WTC11 (cell line): ENCODE data around the gene PEX16.

Experiments used
- ATF2 ChIP-seq: sonication (generic); formaldehyde crosslinking; IDR thresholded peaks from 2 replicates; pipeline ENCODE4 v1.8.1; 2022; ENCODE audit warnings: low read depth, missing genetic modification reagents, borderline replicate concordance
- CBFB ChIP-seq: sonication (generic); formaldehyde crosslinking; IDR thresholded peaks from 2 replicates; pipeline ENCODE4 v1.8.1; 2022; ENCODE audit warnings: mild to moderate bottlenecking, low read depth, missing genetic modification reagents
- CTCF ChIP-seq: fragments of 200-600 bp; IDR thresholded peaks from 2 replicates; pipeline ENCODE4 v1.8.0; 2022; ENCODE audit warnings: antibody characterized with exemption
- E2F1 ChIP-seq: sonication (generic); formaldehyde crosslinking; IDR thresholded peaks from 2 replicates; pipeline ENCODE4 v1.8.0; 2022; ENCODE audit warnings: mild to moderate bottlenecking, missing genetic modification reagents
- E2F4 ChIP-seq: sonication (generic); formaldehyde crosslinking; IDR thresholded peaks from 2 replicates; pipeline ENCODE4 v1.8.1; 2022; ENCODE audit warnings: low read depth, mild to moderate bottlenecking, moderate library complexity, missing genetic modification reagents, borderline replicate concordance
- ERG ChIP-seq: fragments of 250-450 bp; sonication (Bioruptor Pico); IDR thresholded peaks from 2 replicates; pipeline ENCODE4 v1.8.0; 2021; ENCODE audit warnings: mild to moderate bottlenecking
- MLX ChIP-seq: sonication (generic); formaldehyde crosslinking; IDR thresholded peaks from 2 replicates; pipeline ENCODE4 v1.8.1; 2023; ENCODE audit warnings: mild to moderate bottlenecking, missing genetic modification reagents, moderate library complexity
- NFYB ChIP-seq: sonication (generic); formaldehyde crosslinking; conservative IDR thresholded peaks from 2 replicates; pipeline ENCODE4 v1.8.0; 2022; ENCODE audit warnings: low read depth, missing genetic modification reagents
- SMAD3 ChIP-seq: sonication (generic); formaldehyde crosslinking; IDR thresholded peaks from 2 replicates; pipeline ENCODE4 v1.8.0; 2022; ENCODE audit warnings: missing genetic modification reagents, mild to moderate bottlenecking, borderline replicate concordance
- STAT6 ChIP-seq: sonication (generic); formaldehyde crosslinking; conservative IDR thresholded peaks from 2 replicates; pipeline ENCODE4 v1.8.1; 2023; ENCODE audit warnings: mild to moderate bottlenecking, low read depth, missing genetic modification reagents, moderate library complexity
- ZBTB21 ChIP-seq: sonication (generic); formaldehyde crosslinking; IDR thresholded peaks from 2 replicates; pipeline ENCODE4 v1.8.1; 2023; ENCODE audit warnings: mild to moderate bottlenecking, missing genetic modification reagents, borderline replicate concordance

GRCh38 chr11:45927684-45928413, 10.2 kb upstream of the PEX16 start:
- TF ChIP-seq CTCF, result no peak
- no peak for TF ChIP-seq STAT6
- TF ChIP-seq NFYB (CRISPR knock-in tag), result no peak
- TF ChIP-seq ERG (CRISPR knock-in tag), result no peak
- TF ChIP-seq MLX, result no peak
- TF ChIP-seq E2F4 (CRISPR knock-in tag), result no peak
- TF ChIP-seq SMAD3, result no peak
- no peak for TF ChIP-seq ATF2 (CRISPR knock-in tag)
- TF ChIP-seq E2F1 (CRISPR knock-in tag), result no peak
- TF ChIP-seq CBFB, result no peak
- TF ChIP-seq ZBTB21 (CRISPR knock-in tag), result no peak
